B cell (primary cell): Measurements from ENCODE around the gene SPAG6.

Experiments
- EZH2 ChIP-seq: IDR thresholded peaks from 2 replicates; pipeline ENCODE4 v1.6.1; 2012; ENCODE audit warnings: borderline replicate concordance, low read depth, mild to moderate bottlenecking, moderate library complexity, low read length; ENCODE audit not compliant: insufficient read depth, poor library complexity, severe bottlenecking
- TF ChIP-seq, protein P1 (sequence below): fragments of 200-600 bp; IDR thresholded peaks from one replicate; pipeline ENCODE4 v1.8.0; 2022; ENCODE audit warnings: antibody characterized with exemption, mild to moderate bottlenecking

DNA sequence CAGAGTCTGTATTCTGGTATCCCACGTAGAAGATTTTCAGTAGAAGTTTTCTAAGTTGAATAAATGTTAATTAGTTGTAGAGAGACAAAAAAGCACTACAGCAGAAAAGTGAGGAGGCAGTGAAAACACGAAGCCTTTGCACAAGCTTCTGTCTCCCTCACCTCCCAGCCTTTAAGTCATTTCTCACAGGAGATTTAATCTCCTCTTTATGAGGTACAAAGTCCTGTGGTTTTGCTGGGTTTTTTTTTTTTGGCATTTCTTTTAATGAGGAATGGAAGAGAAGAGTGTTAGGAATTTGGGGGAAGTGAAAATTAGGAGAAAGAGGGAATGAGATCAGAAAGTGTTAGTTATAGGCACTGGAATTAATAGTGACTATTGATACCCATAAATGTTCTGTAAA lies 21.5 kb downstream of the SPAG6 start:
- TF ChIP-seq, protein P1, sequence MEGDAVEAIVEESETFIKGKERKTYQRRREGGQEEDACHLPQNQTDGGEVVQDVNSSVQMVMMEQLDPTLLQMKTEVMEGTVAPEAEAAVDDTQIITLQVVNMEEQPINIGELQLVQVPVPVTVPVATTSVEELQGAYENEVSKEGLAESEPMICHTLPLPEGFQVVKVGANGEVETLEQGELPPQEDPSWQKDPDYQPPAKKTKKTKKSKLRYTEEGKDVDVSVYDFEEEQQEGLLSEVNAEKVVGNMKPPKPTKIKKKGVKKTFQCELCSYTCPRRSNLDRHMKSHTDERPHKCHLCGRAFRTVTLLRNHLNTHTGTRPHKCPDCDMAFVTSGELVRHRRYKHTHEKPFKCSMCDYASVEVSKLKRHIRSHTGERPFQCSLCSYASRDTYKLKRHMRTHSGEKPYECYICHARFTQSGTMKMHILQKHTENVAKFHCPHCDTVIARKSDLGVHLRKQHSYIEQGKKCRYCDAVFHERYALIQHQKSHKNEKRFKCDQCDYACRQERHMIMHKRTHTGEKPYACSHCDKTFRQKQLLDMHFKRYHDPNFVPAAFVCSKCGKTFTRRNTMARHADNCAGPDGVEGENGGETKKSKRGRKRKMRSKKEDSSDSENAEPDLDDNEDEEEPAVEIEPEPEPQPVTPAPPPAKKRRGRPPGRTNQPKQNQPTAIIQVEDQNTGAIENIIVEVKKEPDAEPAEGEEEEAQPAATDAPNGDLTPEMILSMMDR = no peak
- TF ChIP-seq EZH2 = no peak
